K562 (cell line): ENCODE measurements around the gene COL25A1. TPM values are rescaled to one million over a fixed set of nuclear protein-coding genes. Genes with fewer than 3 reads are reported as not detected.

Source experiments
- ATF7 ChIP-seq: fragments of 450-650 bp; IDR thresholded peaks from 2 replicates; pipeline ENCODE4 v1.7.1; 2014; ENCODE audit warnings: mild to moderate bottlenecking, moderate library complexity
- HDAC2 ChIP-seq: fragments of 450-650 bp; IDR thresholded peaks from 2 replicates; pipeline ENCODE4 v1.6.1; 2016; ENCODE audit warnings: mild to moderate bottlenecking
- HLTF ChIP-seq: fragments of 450-650 bp; IDR thresholded peaks from 2 replicates; pipeline ENCODE4 v1.6.1; 2016
- HMG20B ChIP-seq: fragments of 250-450 bp; sonication (Bioruptor Pico); IDR thresholded peaks from 2 replicates; pipeline ENCODE4 v1.5.0; 2021; ENCODE audit warnings: mild to moderate bottlenecking
- KLF1 ChIP-seq: fragments of 450-650 bp; IDR thresholded peaks from 2 replicates; pipeline ENCODE4 v1.6.1; 2016; ENCODE audit warnings: missing genetic modification characterization, missing compliant biosample characterization
- MAZ ChIP-seq, 2 experiments: fragments of 450-650 bp in 1 of 2; sonication (generic) in 1 of 2; formaldehyde crosslinking; IDR thresholded peaks in 1 of 2; conservative IDR thresholded peaks in 1 of 2; 2 replicates each; pipeline versions ENCODE4 v1.4.0 to v1.5.0; 2020; ENCODE audit warnings: mild to moderate bottlenecking in 1 of 2, missing genetic modification reagents in 1 of 2
- MEIS2 ChIP-seq: fragments of 450-650 bp; IDR thresholded peaks from 2 replicates; pipeline ENCODE4 v1.6.1; 2014; ENCODE audit warnings: mild to moderate bottlenecking; ENCODE audit not compliant: partially characterized antibody
- MITF ChIP-seq: IDR thresholded peaks from 2 replicates; pipeline ENCODE4 v1.6.1; 2014; ENCODE audit warnings: antibody characterized with exemption
- MTA1 ChIP-seq: fragments of 450-650 bp; IDR thresholded peaks from 2 replicates; pipeline ENCODE4 v1.6.1; 2017; ENCODE audit warnings: borderline replicate concordance
- NCOA6 ChIP-seq: fragments of 450-650 bp; IDR thresholded peaks from 2 replicates; pipeline ENCODE4 v1.6.1; 2017; ENCODE audit warnings: mild to moderate bottlenecking
- SMARCA5 ChIP-seq: fragments of 450-650 bp; IDR thresholded peaks from 2 replicates; pipeline ENCODE4 v1.6.1; 2016
- SOX6 ChIP-seq: fragments of 450-650 bp; IDR thresholded peaks from 2 replicates; pipeline ENCODE4 v1.6.1; 2014; ENCODE audit warnings: mild to moderate bottlenecking
- TAF1 ChIP-seq: IDR thresholded peaks from 2 replicates; pipeline ENCODE4 v1.6.1; 2011; ENCODE audit warnings: mild to moderate bottlenecking, low read length, moderate library complexity; ENCODE audit not compliant: insufficient read depth, control insufficient read depth, severe bottlenecking; ENCODE audit errors: extremely low read depth
- ZC3H8 ChIP-seq: fragments of 450-650 bp; IDR thresholded peaks from 2 replicates; pipeline ENCODE4 v1.6.1; 2017
- ZEB2 ChIP-seq: fragments of 450-650 bp; IDR thresholded peaks from 2 replicates; pipeline ENCODE4 v1.6.1; 2016
- ZNF561 ChIP-seq: fragments of 450-650 bp; formaldehyde crosslinking; conservative IDR thresholded peaks from 2 replicates; pipeline ENCODE4 v1.4.0; 2020; ENCODE audit warnings: mild to moderate bottlenecking, moderate library complexity
- polyA plus RNA-seq, 8 experiments: library from polyadenylated mRNA; depleted of rRNA in 4 of 8; stranded (reverse) in 5 of 8; unstranded in 3 of 8; fragments of >200 nt; fragmentation: Nextera tagmentation in 2 of 8; fragmentation: Illumina TruSeq in 1 of 8; extraction: Ambion mirVana in 2 of 8; extraction: Trizol in 1 of 8; gene quantifications; 2 replicates each; pipeline versions ENCODE4 v1.2.1 to v1.2.3, GENCODE V29; 2011 to 2014; ENCODE audit warnings: inconsistent platforms in 1 of 8, missing spikeins in 1 of 8
- total RNA-seq, 7 experiments: library from RNA; depleted of rRNA in 6 of 7; stranded (reverse); fragments of >200 nt in 6 of 7; fragmentation: Illumina TruSeq in 2 of 7; extraction: Trizol in 2 of 7; gene quantifications; 2 replicates each; pipeline versions ENCODE4 v1.2.1 to v1.2.3, GENCODE V29; 2011 to 2021; ENCODE audit warnings: low replicate concordance in 1 of 7

Gene COL25A1
- total and polyA plus RNA-seq, 9 of the 15 experiments (the other 6 are each of a cell fraction or from before 2014, with no cell fraction given): 0.03 to 0.62 (median 0.27) TPM

DNA sequence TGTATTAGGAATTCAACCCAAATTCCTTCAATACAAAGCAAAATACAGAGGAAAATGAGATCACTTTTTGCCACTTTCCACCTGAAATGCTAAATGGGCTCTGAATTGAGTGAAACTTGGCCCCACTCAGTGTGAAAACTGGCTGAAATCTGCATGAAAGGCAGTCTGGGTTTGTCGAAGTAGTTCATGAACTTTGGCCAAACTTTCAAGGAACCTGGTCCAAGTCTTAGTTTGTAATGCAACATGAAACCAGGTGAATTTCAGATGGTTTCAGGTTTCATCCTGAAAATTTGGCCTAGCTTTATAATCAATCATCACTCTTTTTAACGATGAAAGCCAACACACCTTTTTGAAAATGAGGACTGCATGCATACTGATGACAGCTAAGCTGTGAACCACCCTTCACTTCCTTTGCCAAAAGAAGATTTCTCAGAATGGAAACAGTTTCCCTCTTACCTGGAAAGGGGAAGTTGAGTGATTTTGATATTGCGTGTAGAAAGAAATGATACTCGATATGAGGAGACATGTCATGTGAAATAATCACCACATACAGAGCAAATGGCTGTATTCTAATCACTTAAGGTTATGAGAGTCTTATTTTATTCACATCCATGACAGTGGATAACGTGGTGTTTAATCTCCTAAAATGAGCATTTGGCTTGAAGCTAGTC, 329.7 kb downstream of the COL25A1 start (continued):
- TF ChIP-seq TAF1 (no peak), MTA1 (0 out of 2 replicates have a peak, but pooled peaks have one; percentile 11), KLF1 (tag) (no peak), ZC3H8 (no peak), NCOA6 (no peak), MAZ (CRISPR knock-in tag; conservative IDR thresholded peaks at IDR 0.05 in 1 of 2, IDR thresholded peaks at IDR 0.05 in 1 of 2) (0 out of 4 replicates have a peak, but pooled peaks of 1 of the 2 experiments have one; percentile 38), SMARCA5 (no peak), ZNF561 (CRISPR knock-in tag) (no peak), HLTF (no peak), HMG20B (no peak), HDAC2 (peak; percentile 36; the same call in 1 of the 2 replicates), MITF (no peak), SOX6 (peak; percentile 52; the same call in 1 of the 2 replicates), ZEB2 (peak; percentile 74; the same call in 1 of the 2 replicates), ATF7 (peak; percentile 13; the same call in 1 of the 2 replicates), MEIS2 (peak; percentile 90)
